HG03108 (cell line): ENCODE results near the gene CTCF.

Experiments
- ATAC-seq: cut with Tn5 transposase; IDR thresholded peaks from one replicate; pipeline ENCODE4 v1.9.1; 2021; ENCODE audit warnings: moderate library complexity; ENCODE audit not compliant: unreplicated experiment

The CTCF gene

DNA sequence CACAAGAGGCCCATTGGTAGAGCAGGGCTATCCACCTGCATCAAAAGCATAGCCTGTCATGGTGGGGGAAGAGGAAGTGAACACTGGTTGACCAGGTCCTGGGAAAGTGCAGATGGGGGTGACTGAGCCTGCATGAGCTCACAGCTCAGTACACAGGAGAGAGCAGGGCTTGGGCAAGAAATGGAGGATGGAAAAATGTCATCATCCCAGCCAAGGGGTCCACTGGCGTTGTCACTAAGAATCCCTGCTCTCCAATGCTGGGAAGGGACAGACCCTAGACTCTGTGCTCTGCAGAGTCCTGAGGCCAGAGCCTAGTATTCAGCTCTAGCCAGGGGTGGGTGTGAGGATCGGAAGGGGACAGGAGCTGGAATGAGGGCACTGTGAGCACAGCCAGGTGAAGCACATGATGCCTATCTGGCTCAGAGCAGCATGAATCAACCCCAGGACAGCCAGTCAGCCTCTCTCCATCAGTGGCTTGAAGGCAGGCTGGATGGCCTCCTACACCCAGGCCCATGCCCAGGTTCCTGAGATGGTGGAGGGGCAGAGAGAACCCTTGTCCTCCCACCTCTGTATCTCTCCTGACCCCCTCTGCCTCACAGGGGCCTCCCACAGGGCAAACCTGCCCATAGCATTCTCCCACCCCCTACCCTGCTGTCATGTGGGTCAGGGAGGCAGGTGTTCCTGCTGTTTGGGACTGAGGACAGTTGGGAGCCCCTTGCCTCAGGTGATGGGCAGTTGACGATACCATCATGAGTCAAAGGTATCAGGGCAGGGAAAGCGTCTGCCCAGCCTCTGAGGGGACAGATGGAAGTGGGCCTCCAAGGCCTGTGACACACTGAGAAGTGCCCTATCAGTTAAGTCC, 13.8 kb upstream of the CTCF start:
- peak; percentile 37 for ATAC-seq

DNA sequence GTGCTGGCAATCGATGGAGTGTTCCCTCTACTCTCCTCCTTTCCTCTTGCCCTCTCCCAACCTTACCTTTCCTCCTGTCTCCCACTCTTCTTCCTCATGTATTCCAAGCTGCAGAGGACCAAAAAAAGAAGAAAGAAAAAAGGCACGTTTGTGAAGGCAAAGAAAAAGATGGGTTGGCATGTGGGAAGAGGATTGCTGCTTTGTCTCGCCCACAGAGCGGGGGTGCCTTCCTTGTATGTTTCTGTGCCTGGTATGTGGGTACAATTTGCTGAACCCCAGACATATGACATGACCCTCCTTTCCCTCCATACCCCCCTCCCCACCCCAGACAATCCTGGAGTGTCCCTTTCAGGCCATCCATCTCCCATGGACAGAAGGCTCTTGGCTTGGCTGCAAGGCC, 13.1 kb upstream of the CTCF start:
- no peak for ATAC-seq

DNA sequence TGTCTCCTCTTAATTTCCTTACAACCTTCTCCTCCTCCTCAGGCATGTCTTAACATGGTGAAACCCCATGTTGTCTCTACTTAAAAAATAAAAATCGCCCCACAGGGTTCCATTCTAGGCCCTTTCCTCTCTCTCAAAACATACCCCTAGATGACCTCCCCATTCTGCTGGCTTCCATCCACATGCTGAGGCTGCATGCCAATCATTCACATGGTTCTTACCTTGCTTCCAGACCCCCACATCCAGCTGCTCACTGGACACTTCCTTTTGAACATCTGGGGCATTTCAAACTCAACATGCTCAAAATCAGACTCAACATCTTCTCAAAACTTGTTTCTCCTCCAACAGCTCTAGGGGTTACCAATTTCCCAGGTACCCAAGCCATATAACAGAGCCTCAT, 12.4 kb upstream of the CTCF start:
- ATAC-seq: no peak

DNA sequence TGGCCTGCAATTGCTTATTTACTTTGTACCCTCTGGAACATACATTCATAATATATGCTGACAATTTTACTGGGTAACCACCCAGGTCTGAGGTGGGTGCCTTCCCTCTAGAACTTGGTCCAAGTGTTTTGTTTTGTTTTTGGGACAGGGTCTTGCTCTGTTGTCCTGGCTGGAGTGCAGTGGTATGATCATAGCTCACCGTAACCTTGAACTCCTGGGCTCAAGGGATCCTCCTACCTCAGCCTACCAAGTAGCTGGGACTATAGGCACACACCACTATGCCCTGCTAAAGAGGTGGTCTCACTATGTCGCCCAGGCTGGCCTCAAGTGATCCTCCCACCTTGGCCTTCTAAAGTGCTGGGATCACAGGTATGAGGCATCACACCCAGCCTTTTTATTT, 11.2 kb upstream of the CTCF start:
- ATAC-seq: no peak

DNA sequence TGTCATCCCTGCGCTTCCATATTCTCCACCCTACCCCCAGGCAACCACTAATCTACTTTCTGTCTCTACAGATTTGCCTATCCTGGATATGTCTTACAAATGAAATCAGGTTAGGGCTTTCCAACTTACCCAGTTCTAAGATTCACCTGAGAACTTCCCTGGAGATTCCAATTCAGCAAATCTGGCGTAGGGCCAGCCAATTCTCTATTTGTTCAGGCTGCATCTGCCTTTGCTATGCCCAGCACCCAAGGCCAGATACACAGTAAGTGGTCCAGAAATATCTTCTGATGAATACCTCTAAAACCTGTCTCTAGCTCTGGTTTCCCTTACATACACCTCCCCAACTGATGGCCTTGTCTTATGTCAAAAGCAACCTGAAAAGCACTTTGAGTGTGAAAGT, 10.4 kb upstream of the CTCF start:
- ATAC-seq: no peak

DNA sequence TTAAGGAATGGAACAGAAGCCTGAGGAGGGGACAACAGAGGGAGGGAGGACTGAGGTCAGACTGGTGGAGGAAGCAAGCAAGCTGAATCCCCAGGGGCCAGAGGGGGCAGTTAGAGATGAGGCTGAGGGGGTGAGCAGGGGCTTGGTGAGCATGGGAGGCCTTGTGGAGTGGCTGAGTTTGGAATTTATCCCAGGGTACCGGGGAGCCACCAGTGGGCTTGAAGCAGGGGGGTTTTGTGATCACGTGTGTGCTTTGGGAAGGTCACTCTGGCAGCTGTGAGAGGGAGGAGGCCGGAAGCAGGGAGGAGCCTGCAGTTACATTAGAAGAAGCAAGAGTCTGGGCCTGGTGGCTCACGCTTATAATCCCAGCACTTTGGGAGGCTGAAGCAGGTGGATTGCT, 9.8 kb upstream of the CTCF start:
- no peak for ATAC-seq

DNA sequence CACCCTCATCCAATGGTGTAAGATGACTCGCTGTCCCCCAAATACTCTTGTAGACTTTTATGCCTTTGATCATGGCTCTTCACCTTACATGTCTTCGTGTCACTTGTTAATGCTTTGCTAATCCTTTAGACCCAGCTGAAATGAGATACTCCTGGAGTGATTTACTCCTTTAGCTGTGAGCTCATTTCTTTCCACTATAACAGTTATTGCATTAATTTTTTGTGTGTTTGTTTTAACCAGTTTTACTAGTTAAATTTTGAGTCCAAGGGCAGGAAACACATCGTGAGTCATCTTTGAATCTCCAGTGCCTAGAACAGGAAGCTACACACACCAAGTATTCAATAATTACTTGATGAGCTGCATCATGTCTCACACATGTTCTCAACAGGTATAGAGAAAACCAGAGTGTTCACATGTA, 6.5 kb upstream of the CTCF start:
- no peak for ATAC-seq

DNA sequence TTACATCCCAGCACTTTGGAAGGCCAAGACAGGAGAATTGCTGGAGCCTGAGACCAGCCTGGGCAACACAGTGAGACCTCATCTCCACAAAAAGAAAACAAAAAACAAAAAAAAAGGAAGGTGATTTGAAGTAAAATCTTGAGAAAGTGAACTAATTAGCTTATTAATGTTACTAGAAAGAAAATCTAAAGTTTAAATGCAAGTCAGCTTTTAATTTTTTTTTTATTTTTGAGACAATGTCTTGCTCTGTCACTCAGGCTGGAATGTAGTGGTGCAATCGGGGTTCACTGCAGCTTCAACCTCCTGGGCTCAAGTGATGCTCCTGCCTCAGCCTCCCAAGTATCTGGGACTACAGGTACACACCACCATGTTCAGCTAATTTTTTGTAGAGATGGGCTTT, 3.5 kb upstream of the CTCF start:
- no peak for ATAC-seq

DNA sequence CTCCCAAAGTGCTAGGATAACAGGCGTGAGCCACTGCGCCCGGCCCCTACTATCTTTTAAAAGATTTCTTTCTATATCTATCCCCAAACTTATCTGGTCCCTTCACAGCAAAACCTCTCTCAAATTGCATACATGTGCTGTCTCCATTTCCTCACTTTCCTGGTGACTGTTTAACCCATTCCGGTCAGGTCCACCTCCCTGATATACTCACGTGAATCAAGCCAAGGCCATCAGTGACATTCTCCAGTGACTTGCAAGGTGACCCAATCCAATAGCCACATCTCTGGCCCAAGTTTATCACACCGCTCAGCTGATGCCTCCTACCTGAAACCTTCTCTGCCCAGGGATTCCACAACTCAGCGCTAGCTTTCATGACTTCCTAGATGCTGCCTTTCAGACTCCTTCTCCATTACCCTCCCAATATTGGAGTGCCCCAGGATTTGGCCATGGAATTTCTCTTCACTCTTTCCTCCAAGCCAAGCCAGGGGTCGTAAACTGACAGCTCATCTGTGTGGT, 1.4 kb upstream of the CTCF start:
- ATAC-seq: no peak

DNA sequence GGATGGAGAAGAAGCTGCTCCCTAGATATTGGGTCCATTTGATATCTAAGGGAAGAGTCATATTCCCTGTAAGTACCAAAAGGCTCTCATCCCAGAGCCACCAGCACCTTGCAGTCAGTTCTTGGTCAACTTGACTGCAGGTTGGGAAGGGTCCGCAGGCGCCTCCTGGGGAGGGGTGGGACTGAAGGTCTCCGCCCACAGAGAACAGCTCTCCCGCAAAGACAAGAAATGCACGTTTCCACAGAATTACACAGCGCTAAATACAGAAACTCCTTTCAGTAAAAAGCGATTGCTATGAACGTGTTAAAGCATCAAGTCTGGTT, 864 bp upstream of the CTCF start:
- ATAC-seq: no peak

DNA sequence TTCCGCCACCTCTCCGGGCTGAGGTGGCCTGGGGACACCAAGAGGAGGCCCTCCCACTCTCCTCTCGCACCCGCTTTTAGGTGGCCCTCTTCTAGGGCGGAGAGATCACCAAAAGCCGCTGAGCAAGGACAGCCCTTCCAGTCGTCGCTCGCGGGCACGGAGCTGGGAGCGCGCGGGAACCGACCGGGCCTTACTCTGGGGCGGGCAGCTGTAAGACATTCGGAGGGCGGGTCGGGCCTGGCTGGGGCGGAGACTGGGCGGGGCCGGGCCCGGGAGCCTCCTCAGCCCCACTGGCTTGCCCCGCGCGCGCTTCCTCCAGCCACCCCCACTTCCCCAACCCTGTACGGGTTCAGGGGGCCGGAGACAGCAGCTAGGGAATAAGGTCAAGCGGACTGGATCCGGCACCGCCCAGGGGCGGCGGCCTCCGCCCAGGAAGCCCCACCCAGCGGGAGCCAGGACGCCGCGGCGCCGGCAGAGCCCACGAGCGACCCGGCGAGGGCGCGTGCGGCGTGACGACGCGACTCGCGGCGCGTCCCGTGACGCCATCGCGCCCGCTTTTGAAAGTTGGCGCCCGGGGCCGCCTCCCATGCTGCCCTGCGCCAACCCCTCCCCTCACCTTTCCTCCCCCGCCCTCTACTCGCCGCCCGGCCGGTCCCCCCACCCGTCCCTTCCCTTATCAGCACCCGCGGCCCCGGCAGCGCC, 351 bp upstream of the CTCF start:
- ATAC-seq: peak; percentile 77

DNA sequence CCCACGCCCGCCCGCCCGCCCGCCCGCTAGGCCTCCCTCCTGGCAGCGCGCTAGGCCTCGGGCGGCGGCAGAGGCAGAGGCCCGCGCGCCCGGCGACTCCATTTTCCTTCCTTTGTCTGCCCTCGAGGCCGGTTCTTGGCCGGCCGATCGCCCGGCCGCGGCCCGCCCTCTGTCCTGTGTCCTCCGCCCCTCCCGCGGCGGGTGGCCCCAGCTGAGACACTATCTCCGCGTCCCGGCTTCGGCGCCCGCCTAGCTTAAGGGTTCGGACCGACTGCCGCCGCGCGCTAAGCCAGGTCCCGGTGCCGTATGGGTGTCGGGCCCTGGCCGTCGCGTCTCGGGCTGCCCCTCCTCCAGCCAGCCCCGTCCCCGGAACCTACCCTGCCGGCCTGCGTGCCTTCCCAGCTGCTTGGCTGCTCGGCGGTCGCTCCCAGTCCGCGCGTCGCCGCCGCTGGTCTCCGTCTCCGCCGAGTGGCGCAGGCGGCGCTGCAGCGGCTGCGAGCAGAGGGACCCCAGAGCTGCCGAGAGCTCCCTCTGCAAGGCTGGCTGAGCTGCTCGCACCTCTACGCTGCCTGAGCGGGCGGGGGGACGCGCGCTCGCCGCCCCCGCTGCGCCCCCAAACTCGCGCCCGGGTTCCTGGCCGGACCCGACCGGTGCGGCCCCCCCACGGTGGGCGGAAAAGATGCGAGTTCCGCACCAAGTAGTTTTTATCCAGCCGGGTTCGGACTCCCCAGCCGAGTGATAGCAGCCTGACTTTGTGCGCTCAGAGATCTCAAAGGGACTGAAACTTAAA, 787 bp downstream of the CTCF start:
- ATAC-seq: peak; percentile 1

DNA sequence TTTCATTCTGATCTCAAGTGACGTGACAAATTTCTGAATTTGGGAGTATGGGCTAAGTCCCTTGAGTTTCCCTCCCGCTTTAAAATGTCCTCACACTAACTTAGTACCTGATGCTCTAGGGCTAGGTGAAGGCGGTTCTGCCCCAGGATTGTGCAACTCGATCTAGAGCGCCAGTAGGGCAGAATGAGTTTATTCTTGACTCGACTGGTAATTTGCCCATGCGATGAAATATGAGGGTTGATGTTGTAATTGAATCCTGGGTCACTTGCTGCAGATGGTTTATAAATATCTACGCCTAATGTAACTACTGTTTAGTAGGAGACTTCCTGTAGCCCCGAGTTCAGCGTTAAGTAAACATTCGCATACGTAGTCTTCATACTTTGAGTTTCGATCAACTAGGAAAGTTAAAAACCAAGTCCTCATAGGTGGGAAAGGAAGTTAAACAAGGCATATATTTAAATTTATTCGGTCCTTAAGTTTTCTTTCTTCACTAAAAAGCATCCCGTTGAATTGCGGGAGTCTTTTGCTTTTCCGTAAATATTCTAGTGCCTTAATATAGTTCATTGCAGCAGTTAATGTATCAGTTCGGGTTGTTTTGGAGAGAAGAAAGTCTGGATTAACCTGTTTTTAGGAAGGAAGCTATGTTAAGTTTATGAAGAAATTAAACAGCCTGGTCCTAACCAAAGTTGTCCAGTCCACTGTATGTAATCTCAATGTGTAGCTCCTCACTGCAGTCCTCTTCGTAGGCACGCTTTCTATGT, 1.6 kb downstream of the CTCF start:
- no peak for ATAC-seq

DNA sequence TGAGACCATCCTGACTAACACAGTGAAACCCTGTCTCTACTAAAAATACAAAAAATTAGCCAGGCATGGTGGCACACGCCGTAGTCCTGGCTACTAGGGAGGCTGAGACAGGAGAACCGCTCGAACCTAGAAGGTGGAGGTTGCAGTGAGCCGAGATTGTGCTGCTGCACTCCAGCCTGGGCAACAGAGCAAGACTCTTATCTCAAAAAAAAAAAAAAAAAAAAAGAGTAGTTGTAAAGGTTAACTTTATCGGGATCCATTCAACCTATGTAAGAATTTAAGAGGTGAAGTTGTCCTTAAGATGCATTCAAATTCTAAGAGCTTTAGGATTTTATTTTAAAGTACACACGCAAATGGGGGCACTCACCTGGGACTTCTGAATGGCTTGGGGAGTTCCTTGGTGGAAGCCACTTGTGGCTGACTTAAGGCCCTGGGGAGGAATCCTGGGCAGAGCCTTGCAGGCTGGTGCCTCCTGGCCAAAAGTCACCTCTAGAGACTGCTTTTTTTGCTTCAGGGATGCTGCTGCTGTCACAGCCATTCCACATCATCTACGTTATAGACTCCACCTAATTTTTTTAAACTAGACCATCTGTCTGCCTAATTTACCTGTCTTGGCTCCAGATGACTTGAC, 3.3 kb downstream of the CTCF start:
- no peak for ATAC-seq

DNA sequence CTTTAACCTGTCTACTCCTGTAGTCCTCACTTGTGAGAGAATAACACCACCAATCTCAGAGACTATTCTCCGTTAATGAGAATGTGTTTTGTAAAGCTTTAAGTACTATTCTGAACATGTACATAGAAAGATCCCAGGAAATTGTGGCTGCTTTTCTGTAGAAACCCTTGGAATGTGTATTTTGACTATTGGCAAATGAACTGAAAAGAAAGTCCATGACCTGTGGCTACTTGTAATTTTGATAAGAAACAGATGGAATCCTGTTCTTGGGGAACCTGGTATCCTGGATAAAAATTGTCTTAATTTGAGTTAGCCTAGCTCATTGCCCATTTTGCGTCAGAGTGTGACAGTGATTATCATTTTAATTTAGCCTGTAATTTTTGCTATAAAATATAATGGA, 9.1 kb downstream of the CTCF start:
- ATAC-seq: no peak

DNA sequence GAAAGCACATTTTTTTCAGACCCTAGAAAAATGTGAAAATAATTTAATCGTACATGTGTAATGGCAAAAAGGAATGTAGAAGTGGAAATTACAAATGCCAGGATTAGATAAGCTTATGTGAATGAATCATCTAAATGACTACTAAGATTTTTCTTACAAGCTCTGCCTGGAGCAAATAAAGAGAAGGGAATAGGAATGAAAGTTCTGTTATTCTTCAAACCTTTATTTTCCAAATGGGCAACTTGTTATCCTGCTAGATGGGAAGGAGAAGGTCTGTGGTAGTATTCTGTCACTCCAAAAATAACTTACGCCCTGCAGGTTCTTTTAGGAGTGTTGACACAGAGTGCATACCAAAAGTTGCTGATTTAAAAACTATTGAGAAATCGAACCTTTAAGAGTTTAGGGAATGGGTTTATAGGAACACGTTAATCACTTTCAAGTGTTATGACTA, 9.7 kb downstream of the CTCF start:
- ATAC-seq: no peak

DNA sequence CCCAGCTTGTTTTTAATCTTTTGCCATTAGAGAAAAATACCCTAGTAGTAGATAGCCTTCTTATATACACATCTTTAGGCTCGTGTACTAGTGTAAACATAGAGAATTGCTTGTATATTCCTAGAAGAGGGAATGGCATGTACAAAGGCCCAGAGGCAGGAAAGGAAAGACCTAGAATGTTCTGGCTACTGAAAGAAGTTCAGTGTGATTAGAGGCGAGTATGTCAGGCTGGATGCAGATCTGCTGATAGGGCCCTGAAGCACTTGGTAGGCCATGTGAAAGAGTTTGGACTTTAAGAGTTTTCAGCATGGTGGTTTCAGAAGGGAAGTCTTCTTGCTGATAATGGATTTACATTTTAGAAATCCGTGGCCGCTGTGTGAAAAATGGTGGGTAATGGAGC, 17.4 kb downstream of the CTCF start:
- ATAC-seq: no peak

DNA sequence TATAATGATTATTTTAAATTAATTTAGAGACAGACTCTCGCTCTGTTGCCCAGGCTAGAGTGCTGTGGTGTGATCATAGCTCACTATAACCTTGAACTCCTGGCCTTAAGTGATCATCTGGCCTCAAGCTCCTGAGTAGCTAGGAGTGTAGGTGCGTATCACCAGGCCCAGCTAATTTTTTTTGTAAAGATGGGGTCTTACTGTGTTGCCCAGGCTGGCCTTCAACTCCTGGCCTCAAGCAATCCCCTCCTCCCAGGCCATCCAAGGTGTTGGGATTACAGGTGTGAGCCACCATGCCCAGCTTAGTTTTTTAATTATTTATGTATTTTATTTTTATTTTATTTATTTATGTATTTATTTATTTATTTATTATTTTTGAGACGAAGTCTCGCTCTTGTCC, 17.9 kb downstream of the CTCF start:
- ATAC-seq: no peak

DNA sequence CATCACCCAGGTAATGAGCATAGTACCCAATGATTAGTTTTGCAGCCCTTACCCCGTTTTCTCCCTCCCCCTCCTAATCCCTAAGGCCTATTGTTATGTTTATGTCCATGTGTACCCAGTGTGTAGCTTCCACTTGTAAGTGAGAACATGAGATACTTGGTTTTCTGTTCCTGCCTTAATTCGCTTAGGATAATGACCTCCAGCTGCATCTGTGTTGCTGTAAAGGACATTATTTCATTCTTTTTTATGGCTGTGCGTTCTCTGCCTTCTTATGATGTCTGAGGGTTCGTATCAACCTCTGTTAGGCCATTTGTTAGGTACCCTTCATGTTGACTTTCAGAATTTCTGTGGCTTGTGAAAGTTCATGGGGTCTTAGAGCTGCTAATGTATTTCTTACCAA, 31.0 kb downstream of the CTCF start:
- ATAC-seq: no peak

DNA sequence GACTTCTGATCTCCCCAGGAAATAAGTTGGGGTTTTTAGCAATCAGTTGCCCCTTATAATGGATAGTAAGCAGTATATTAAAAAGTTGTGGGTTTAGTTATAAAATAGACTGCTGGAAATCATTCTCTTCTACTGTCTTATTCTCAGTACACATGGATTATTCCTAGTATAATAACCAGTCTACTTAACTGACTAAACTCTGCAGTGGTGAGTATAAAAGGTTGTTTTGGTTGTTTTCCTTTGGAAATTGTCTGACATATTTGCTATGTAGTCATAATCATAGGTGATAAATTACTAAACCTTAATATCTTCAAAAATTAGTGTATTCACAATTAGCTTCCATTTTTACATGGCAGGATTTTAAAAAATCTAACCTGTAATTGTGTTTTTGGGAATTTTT, 31.4 kb downstream of the CTCF start:
- no peak for ATAC-seq
